Right ventricle myocardium superior (tissue), 1 donor: Measurements from ENCODE around the gene INPP4A. TPM values are rescaled to one million over a fixed set of nuclear protein-coding genes. Genes with fewer than 3 reads are reported as not detected.

Experiments used
- ATAC-seq: fragments of 200-7000 bp; cut with Tn5 transposase; one replicate; pipeline ENCODE4 v1.9.1; 2020; ENCODE audit warnings: mild to moderate bottlenecking; ENCODE audit not compliant: poor library complexity
- DNase-seq: peaks from one replicate; pipeline ENCODE4 v3.0.0-alpha.2; 2020
- intact Hi-C: fragments of 100-400 bp; cut with DNase I; formaldehyde crosslinking; loops from one replicate; pipeline ENCODE4 v1.11.2; 2022
- total RNA-seq: library from RNA; stranded (reverse); fragmentation: NEBNext Ultra II Directional; extraction: Animal tissue kit (Norgen Biotek cat#: 25700); gene quantifications from one replicate; pipeline ENCODE4 v1.2.1, GENCODE V29; 2021
- donor health status: DM: no; HTN: yes; CAD: no; lungs with severe emphysema.

INPP4A gene
- total RNA-seq, 1 donor from 2014 or later, result 16.8 TPM

- ATAC-seq (no peak), DNase-seq (no peak)
- intact Hi-C loops, result no loop called here
These were observed 26.2 kb downstream of the INPP4A start for GRCh38 chr2:98470851-98471255.

GRCh38 chr2:98471402-98472131 lies 26.9 kb downstream of the INPP4A start:
- DNase-seq, result no peak
- ATAC-seq, result no peak

GRCh38 chr2:98472132-98472650 lies 27.5 kb downstream of the INPP4A start:
- intact Hi-C loops, result no loop called here
- DNase-seq, result no peak
- ATAC-seq, result no peak

More at GRCh38 chr2:98471402-98472131, 26.9 kb downstream of the INPP4A start:
- intact Hi-C loops, result no loop called here

GRCh38 chr2:98472961-98473746 lies 28.5 kb downstream of the INPP4A start:
- DNase-seq, result no peak
- no peak for ATAC-seq
- intact Hi-C loops, result no loop called here

- ATAC-seq (no peak), DNase-seq (no peak)
- intact Hi-C loops, result no loop called here
These were observed 29.5 kb downstream of the INPP4A start for GRCh38 chr2:98473995-98474780.

- no peak for DNase-seq
- intact Hi-C loops, result no loop called here
- ATAC-seq, result no peak
These were observed 30.4 kb downstream of the INPP4A start for GRCh38 chr2:98474979-98475632.

GRCh38 chr2:98476192-98476868 lies 31.7 kb downstream of the INPP4A start:
- intact Hi-C loops, result no loop called here
- DNase-seq (no peak), ATAC-seq (no peak)

GRCh38 chr2:98477036-98477435 lies 32.4 kb downstream of the INPP4A start:
- no peak for DNase-seq
- intact Hi-C loops, result no loop called here
- no peak for ATAC-seq

- DNase-seq (no peak), ATAC-seq (no peak)
- intact Hi-C loops, result no loop called here
These were observed 32.8 kb downstream of the INPP4A start for GRCh38 chr2:98477506-98477905.

GRCh38 chr2:98478088-98478551 lies 33.5 kb downstream of the INPP4A start:
- intact Hi-C loops, result no loop called here
- no peak for DNase-seq
- no peak for ATAC-seq

- DNase-seq (no peak), ATAC-seq (no peak)
- intact Hi-C loops, result no loop called here
These were observed 34.2 kb downstream of the INPP4A start for GRCh38 chr2:98478907-98479306.

GRCh38 chr2:98479371-98479770 lies 34.7 kb downstream of the INPP4A start:
- no peak for DNase-seq
- ATAC-seq, result no peak
- intact Hi-C loops, result no loop called here

- peak; percentile 89 for ATAC-seq
- intact Hi-C loops, result no loop called here
- DNase-seq, result peak; percentile 81
These were observed 35.4 kb downstream of the INPP4A start for GRCh38 chr2:98479959-98480524.

- DNase-seq (no peak), ATAC-seq (no peak)
- intact Hi-C loops, result no loop called here
These were observed 35.9 kb downstream of the INPP4A start for GRCh38 chr2:98480598-98480997.

- no peak for ATAC-seq
- DNase-seq, result no peak
- intact Hi-C loops, result no loop called here
These were observed 37.7 kb downstream of the INPP4A start for GRCh38 chr2:98482362-98482761.

GRCh38 chr2:98483257-98483861 lies 38.7 kb downstream of the INPP4A start:
- no peak for ATAC-seq
- intact Hi-C loops, result no loop called here

GRCh38 chr2:98484121-98484557 lies 39.5 kb downstream of the INPP4A start:
- ATAC-seq (no peak), DNase-seq (no peak)
- intact Hi-C loops, result no loop called here

More at GRCh38 chr2:98483257-98483861, 38.7 kb downstream of the INPP4A start:
- DNase-seq, result no peak
